GM12892 (cell line): ENCODE results near the gene DPEP2. TPM values are rescaled to one million over a fixed set of nuclear protein-coding genes. Genes with fewer than 3 reads are reported as not detected.
A peak's percentile ranks its signal among the peaks of the same experiment; 100 is the strongest.
"Not testable (repeated sequence)": the region's sequence is repeated elsewhere in the genome, so short reads cannot be mapped to it uniquely, and the experiment has no call there.

ENCODE experiments used
- DNase-seq: peaks from one replicate; pipeline ENCODE4 v3.0.0; 2011; ENCODE audit not compliant: insufficient read length
- FAIRE-seq: peaks from 2 replicates; lab custom pipeline; 2011; peaks lifted over from hg19 to GRCh38; lab: Jason Lieb, UNC
- POLR2A ChIP-seq: IDR thresholded peaks from 2 replicates; pipeline ENCODE4 v1.6.1; 2011; ENCODE audit warnings: low read depth, low read length, control low read depth
- POLR2AphosphoS5 ChIP-seq: IDR thresholded peaks from 2 replicates; pipeline ENCODE4 v1.6.1; 2011; ENCODE audit warnings: low read depth, low read length, control low read depth
- TAF1 ChIP-seq: IDR thresholded peaks from 2 replicates; pipeline ENCODE4 v1.6.1; 2011; ENCODE audit warnings: low read depth, mild to moderate bottlenecking, control low read depth, low read length, borderline replicate concordance
- polyA plus RNA-seq: library from polyadenylated mRNA; unstranded; fragments of >200 nt; gene quantifications from one replicate; pipeline ENCODE4 v1.2.1, GENCODE V29; 2012; ENCODE audit warnings: missing spikeins, inconsistent platforms; ENCODE audit not compliant: missing spikeins

Gene DPEP2
- polyA plus RNA-seq, result 2.2 TPM

- peak; percentile 27 for FAIRE-seq
- DNase-seq, result not testable (repeated sequence)
Measured at GRCh38 chr16:67998779-67999688, at the start of gene DPEP2. Gene DPEP2, minus strand, starts transcription at chr16:67999484. Its CDS starts 6,272 bp downstream, at chr16:67993212.

- DNase-seq (no peak), FAIRE-seq (no peak)
- no peak for TF ChIP-seq POLR2A
- TF ChIP-seq POLR2AphosphoS5, result no peak
- TF ChIP-seq TAF1, result no peak
Measured at GRCh38 chr16:68047987-68048386, 48.7 kb upstream of the DPEP2 start.

- no peak for TF ChIP-seq POLR2AphosphoS5
- no peak for TF ChIP-seq POLR2A
- TF ChIP-seq TAF1, result no peak
- DNase-seq (no peak), FAIRE-seq (no peak)
Measured at GRCh38 chr16:68046106-68046505, 46.8 kb upstream of the DPEP2 start.

GRCh38 chr16:68041783-68042182, 42.5 kb upstream of the DPEP2 start:
- TF ChIP-seq POLR2A (no peak), POLR2AphosphoS5 (no peak), TAF1 (no peak)
- DNase-seq (no peak), FAIRE-seq (peak; percentile 9)

- FAIRE-seq (peak; percentile 87), DNase-seq (peak; percentile 68)
- TF ChIP-seq POLR2A, result no peak
- no peak for TF ChIP-seq POLR2AphosphoS5
- TF ChIP-seq TAF1, result no peak
Measured at GRCh38 chr16:68040506-68041288, 41.4 kb upstream of the DPEP2 start.

- FAIRE-seq, result no peak
- DNase-seq, result no peak
Measured at GRCh38 chr16:68037841-68038597, 38.7 kb upstream of the DPEP2 start.

GRCh38 chr16:68035227-68035626, 35.9 kb upstream of the DPEP2 start:
- no peak for TF ChIP-seq POLR2AphosphoS5
- TF ChIP-seq POLR2A, result no peak
- DNase-seq (no peak), FAIRE-seq (no peak)

More at GRCh38 chr16:68037841-68038597, 38.7 kb upstream of the DPEP2 start:
- no peak for TF ChIP-seq POLR2A
- TF ChIP-seq TAF1, result no peak
- TF ChIP-seq POLR2AphosphoS5, result no peak

- no peak for FAIRE-seq
Measured at GRCh38 chr16:68033101-68033500, 33.8 kb upstream of the DPEP2 start.

GRCh38 chr16:68031951-68032350, 32.7 kb upstream of the DPEP2 start:
- TF ChIP-seq TAF1 (no peak), POLR2AphosphoS5 (no peak), POLR2A (no peak)
- FAIRE-seq (no peak), DNase-seq (no peak)

More at GRCh38 chr16:68033101-68033500, 33.8 kb upstream of the DPEP2 start:
- TF ChIP-seq POLR2A, result no peak
- no peak for TF ChIP-seq TAF1
- TF ChIP-seq POLR2AphosphoS5, result no peak
- DNase-seq, result no peak

GRCh38 chr16:68030108-68030507, 30.8 kb upstream of the DPEP2 start:
- FAIRE-seq, DNase-seq: not testable (repeated sequence)

GRCh38 chr16:68028996-68029395, 29.7 kb upstream of the DPEP2 start:
- TF ChIP-seq POLR2AphosphoS5 (no peak), TAF1 (no peak), POLR2A (no peak)
- FAIRE-seq (no peak), DNase-seq (no peak)
